ENCODE data around the gene ARHGAP40.

Gene ARHGAP40

DNA sequence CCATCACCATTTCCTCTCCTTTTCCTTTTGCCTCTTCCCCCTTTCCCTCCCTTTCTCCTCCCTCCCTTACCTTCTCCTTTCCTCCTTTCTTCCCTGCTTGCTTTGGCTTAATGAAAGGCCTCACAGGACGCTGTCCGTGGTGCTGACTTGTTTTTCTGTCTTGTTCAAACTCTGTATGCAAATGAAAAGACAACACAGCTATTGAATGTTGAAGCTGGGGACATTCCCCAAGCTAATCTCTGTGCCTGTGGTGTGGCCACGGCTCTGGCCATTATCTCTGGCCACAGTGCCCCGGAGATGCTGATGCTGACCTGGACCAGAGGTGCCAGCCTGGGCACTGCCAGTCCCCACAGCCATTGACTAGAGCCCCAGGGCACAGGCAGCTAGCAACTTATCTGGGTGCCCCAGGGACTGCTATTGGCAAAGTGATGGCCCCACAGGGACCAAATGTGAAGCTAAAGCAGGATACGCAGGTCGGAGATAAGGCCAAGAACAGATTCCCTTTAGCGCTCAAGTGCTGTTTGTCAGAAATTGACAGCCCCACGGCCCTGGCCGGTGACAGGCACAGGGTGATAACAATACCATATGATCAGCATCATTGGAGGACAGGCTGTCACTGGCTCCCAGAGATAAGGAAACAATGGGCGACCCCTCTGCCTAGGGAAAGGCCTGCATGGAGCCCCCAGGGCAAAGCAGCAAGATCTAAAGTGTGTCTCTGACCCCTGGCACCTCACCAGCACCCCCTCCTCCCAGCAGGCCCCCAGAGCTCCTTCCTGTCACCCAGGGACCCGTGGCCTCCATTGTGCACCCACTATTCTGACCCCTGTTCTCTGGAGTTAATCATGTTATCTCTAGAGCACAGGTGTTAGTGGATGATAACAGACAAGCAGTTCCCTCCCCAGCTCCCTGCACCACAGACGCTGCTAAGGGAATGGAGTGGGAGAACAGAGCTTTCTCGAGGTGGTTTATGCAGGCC, 91.1 kb downstream of the ARHGAP40 start:
- peak; percentile 84 for DNase-seq

- no peak for DNase-seq
These were observed 95.7 kb downstream of the ARHGAP40 start for GRCh38 chr20:38697306-38697705.

DNA sequence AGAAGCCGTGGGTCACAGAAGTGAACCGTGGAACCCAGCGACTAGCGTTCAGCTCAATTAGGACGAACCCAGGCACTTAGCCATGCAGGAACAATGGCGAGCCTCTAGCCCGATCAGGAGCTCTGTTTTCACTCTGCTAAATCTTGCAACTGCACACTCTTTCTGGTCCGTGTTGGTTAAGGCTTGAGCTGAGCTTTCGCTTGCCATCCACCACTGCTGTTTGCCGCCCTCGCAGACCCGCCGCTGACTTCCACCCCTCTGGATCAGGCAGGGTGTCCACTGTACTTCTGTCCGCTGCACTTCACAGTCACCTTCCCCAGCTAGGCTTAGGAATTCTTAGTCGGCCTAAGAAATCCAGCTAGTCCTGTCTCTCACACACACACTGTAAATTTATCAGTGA, 96.9 kb downstream of the ARHGAP40 start:
- no peak for DNase-seq

- no peak for DNase-seq
These were observed 98.5 kb downstream of the ARHGAP40 start for GRCh38 chr20:38700141-38700540.
